HG03066 (cell line): ENCODE results near the gene TRAPPC4.
"Not testable (repeated sequence)": the region's sequence is repeated elsewhere in the genome, so short reads cannot be mapped to it uniquely, and the experiment has no call there.

Experiments
- ATAC-seq: cut with Tn5 transposase; IDR thresholded peaks from one replicate; pipeline ENCODE4 v1.9.1; 2021; ENCODE audit warnings: low read depth; ENCODE audit not compliant: unreplicated experiment

Gene TRAPPC4

GRCh38 chr11:119012629-119013170 is 5.9 kb upstream of the TRAPPC4 start:
- ATAC-seq = no peak

GRCh38 chr11:119014209-119014924 is 4.2 kb upstream of the TRAPPC4 start:
- no peak for ATAC-seq

DNA sequence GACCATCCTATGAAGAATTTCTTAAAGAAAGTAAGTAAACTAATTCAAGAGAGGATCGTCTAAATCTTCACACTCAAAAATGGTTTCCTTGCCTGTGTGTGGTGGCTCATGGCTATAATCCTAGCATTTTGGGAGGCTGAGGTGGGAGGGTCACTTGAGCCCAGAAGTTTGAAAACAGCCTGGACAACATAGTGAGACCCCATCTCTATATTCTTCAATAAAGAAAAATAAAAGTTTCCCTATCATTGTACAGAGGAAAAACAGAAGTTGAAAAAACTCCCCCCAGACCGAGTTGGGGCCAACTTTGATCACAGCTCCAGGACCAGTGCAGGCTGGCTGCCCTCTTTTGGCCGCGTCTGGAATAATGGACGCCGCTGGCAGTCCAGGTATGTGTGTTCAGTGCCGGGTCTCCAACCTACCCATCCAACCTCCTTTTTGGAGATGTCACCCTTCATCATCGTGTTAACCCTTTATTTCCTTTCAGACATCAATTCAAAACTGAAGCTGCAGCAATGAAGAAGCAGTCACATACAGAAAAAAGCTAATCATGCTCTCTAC is 3.4 kb upstream of the TRAPPC4 start:
- no peak for ATAC-seq

DNA sequence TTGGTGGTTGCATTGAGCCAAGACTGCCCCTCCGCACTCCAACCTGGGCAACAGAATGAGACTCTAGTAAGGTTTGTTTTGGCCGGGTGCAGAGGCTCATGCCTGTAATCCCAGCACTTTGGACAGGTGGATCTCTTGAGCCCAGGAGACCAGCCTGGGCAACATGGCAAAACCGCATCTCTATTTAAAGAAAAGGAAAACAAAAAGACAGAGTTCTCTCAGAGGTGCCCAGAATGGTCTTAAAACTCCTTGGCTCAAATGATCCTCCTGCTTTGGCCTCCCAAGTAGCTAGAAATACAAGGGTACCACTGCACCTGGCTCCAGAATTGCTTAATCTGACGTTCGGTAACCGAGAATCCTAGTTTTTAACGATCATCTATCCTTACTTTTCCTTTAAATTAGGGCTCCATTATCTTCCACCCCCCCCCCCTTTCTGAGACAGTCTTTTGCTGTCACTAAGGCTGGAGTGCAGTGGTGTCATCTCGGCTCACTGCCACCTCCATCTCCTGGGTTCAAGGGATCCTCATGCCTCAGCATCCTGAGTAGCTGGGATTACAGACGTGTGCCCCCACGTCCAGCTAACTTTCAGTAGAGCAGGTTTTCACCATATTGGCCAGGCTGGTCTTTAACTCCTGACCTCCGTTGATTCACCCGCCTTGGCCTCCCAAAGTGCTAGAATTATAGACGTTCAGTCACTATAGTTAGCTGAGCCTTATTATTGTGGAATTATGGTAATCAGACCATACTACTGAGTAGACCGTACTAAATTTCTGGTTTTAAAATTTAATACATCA is 2.2 kb upstream of the TRAPPC4 start:
- ATAC-seq = no peak

- ATAC-seq = not testable (repeated sequence)
Measured at GRCh38 chr11:119017377-119017776, 1.2 kb upstream of the TRAPPC4 start.

DNA sequence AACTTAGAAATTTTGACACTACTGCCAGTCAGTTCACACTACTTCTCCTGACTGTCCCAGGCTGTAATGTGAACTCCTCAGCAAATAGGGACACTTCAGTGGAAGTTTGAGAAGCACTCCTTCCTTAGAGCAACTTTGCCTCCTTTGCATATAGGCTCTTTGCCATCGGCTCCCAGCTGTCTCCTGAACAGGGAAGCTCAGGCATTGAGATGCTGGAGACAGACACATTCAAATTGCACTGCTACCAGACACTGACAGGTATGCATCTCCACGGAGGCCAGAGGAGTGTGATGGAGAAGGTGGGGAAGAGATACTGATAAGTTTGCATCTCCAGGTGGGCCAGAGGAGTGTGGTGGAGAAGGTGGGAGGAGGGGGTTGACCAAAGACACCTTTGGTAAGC is 1.4 kb downstream of the TRAPPC4 start:
- ATAC-seq = no peak

DNA sequence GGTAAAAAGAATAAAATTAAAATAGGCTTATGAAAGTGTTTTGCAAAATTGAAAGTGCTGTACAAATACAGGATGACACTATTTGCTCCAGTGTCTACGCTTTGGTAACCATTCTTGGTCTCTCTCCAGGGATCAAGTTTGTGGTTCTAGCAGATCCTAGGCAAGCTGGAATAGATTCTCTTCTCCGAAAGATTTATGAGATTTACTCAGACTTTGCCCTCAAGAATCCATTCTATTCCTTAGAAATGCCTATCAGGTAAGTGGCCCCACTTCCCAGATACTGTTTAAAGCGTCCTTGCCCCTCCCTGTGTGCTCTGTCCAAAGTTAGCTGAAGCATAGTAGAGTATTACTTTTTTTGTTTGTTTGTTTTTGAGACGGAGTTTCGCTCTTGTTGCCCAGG is 3.1 kb downstream of the TRAPPC4 start:
- ATAC-seq = no peak

DNA sequence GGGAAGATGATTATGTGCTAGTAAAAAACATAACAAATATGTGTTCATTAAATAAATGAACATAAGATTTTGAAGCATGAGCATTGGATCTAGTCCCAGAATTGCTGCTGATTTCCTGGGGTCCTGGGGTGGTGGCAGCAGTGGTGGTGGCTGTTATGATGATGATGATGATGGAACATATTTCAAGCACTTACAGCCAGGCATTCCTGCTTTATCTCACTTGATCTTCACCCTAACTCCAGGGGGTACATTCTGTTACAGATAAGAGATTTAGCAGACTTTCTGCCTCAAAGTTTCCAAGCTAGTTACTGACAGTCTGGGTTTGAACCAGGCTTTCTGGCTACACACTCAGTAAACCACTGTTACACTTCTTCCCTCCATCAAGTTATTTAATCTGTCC is 5.2 kb downstream of the TRAPPC4 start:
- ATAC-seq = no peak

GRCh38 chr11:119024430-119025098 is 6.0 kb downstream of the TRAPPC4 start:
- no peak for ATAC-seq

- ATAC-seq = no peak
Measured at GRCh38 chr11:119025099-119025473, 6.5 kb downstream of the TRAPPC4 start.

DNA sequence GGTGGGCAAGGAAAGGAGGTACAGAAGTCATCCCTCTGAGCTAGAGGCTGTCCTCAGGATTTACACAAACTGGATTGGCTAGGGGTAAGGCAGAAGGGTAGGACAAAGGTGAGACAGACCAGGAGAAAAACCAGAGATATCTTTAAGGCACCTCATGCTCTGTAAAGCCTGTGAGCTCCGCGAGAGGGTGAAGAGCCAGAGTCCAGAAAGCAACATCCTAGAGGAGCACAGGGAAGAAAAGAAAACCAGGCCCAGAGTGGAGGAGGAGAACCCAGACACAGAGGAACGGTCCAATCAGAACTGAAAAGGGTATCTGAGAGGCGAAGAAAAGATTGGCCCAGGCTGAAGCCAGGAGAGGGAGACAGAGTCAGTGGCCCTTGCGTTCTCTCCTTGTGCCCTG is 7.0 kb downstream of the TRAPPC4 start:
- no peak for ATAC-seq

GRCh38 chr11:119025978-119026766 is 7.6 kb downstream of the TRAPPC4 start:
- ATAC-seq = no peak

DNA sequence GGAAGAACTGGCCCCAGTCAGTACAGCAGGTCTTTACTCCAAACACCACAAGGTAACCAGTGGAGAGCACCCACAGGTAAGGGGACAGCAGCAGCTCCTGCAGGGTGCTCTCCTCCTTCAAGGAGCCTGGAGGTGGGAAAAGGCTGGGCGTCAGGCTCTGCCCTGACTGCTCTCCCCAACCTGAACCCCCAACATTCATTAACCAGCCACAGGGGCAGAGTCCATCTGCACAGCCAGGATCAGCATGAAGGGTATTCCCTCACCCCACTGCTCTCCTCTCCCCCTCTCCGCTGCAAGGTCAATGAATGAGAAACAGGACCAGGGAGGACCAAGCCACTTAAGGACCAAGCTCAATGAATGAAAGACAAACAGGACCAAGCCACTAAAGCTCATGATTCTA is 8.4 kb downstream of the TRAPPC4 start:
- ATAC-seq = no peak

DNA sequence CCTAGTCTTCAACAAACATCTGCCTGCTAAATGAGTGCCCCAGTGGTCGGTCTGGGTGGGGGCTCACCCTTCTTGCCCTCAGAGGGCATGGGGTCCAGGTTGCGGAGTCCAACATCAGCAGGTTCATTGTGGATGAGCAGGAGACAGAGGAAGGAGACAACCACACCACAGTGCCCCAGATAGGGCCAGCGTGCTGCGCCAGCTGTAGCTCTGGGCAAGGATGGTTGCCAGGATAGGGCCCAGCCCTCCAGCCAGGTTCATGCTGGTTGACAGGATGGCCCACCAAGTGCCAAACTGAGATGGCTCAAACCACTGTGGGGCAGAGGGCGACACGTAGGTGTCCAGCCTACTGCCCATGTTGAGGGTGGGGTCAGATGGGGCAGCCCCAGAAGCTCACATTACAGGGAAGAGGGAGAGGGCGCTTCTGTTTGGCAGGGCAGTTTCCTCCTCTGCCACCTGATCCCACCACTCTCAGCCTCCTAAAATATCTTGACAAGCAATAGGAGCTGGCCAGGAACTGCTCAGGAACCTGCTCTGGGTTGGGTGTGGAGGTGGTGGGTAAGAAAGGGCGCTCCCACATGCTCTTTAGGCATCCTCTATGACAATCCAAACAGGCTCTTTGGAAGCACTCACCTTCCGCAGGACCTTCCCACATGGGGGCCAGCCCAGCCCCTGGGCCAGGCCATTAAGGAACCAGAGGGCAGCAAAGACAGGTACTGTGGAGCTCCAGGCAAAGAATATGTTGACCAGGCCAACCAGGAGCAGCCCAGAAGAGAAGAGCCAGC is 9.2 kb downstream of the TRAPPC4 start:
- no peak for ATAC-seq

GRCh38 chr11:119028346-119029068 is 9.9 kb downstream of the TRAPPC4 start:
- no peak for ATAC-seq

- no peak for ATAC-seq
Measured at GRCh38 chr11:119029069-119029339, 10.4 kb downstream of the TRAPPC4 start.

- ATAC-seq = peak; percentile 18
Measured at GRCh38 chr11:119029340-119030028, 10.9 kb downstream of the TRAPPC4 start.

DNA sequence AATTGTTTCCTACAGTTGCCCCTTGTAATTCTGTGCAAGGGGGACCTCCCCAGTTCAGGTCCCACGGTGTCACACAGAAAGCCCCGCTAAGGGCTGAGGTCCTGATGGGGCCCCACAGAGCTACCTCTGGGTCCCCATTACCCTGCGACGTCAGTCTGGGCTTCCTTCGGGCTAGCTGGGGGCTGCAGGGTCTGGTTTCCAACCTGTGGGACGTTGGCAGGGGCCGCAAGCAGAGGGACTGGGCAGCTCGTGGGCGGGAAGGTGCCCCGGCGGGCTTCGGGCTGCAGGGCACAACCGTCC is 11.4 kb downstream of the TRAPPC4 start:
- peak; percentile 18 for ATAC-seq
